ENCODE results near the gene C5orf46.

DNA sequence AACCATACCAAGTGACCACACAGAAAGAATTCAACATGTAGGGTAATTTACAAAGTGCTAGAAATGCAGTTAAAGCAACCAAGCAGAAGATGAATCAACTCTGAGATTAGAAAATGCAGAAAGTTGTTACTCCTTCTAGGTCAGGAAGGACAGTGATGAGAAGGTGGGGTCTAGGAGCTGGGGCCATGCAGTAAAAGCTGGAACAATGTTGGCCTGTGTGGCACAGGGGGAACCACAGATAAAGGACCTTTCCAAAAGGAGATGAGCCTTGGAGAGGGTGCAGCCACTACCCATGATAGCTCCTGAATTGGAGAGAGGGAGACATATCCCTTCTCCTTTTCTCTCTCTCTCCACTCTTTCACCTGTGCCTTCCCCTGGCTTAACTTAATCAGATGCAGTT lies 30.2 kb downstream of the C5orf46 start:
- TF ChIP-seq CTCF (IDR thresholded peaks at IDR 0.05; ENCODE audit: low read length) (no peak), EZH2 (optimal IDR thresholded peaks at IDR 0.05; ENCODE audit: low read depth, low read length) (no peak), EZH2phosphoT487 (IDR thresholded peaks at IDR 0.05; ENCODE audit: low read length) (no peak)

Data from MM.1S (cell line).